ENCODE measurements around the gene LIG3.
"Not testable (repeated sequence)": the region's sequence is repeated elsewhere in the genome, so short reads cannot be mapped to it uniquely, and the experiment has no call there.

The LIG3 gene

GRCh38 chr17:34980353-34980680 lies at the start of gene LIG3:
LIG3 (plus strand) TSS chr17:34980512; CDS start chr17:34983006, 2,494 bp downstream.
- no peak for FAIRE-seq

DNA sequence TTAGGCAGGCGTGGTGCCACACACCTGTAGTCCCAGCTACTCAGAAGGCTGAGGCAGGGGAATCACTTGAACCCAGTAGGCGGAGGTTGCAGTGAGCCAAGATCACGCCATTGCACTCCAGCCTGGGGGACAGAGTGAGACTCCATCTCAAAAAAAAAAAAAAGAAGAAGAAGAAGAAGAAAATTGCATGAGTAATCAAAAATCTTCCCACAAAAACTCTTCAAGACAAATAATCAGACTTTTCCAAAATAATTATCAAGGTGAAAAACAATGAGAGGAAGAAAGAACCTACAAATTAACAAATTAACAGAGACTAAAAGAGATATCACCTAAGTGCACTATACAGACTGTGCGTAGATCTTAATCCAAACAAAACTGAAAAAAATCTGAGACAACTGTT lies 29.5 kb upstream of the LIG3 start:
- FAIRE-seq: not testable (repeated sequence)

DNA sequence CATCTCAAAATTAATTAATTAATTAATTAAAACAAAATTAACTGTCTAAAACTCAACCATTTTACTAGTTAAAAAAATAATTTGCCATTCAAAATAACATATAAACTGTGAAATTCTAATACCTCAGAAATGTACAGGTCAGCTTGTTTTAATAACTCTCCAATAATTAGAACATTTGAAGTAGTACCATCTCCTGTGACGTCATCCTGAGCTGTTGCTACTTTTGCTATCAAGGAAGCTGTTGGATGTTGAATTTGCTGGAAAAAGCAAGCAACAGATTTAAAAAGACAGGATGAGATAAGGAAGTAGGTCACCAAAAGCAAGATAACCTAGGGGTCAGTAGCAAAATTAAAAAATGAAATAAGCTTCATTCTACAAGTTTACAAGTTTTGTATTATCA lies 21.9 kb upstream of the LIG3 start:
- no peak for FAIRE-seq

DNA sequence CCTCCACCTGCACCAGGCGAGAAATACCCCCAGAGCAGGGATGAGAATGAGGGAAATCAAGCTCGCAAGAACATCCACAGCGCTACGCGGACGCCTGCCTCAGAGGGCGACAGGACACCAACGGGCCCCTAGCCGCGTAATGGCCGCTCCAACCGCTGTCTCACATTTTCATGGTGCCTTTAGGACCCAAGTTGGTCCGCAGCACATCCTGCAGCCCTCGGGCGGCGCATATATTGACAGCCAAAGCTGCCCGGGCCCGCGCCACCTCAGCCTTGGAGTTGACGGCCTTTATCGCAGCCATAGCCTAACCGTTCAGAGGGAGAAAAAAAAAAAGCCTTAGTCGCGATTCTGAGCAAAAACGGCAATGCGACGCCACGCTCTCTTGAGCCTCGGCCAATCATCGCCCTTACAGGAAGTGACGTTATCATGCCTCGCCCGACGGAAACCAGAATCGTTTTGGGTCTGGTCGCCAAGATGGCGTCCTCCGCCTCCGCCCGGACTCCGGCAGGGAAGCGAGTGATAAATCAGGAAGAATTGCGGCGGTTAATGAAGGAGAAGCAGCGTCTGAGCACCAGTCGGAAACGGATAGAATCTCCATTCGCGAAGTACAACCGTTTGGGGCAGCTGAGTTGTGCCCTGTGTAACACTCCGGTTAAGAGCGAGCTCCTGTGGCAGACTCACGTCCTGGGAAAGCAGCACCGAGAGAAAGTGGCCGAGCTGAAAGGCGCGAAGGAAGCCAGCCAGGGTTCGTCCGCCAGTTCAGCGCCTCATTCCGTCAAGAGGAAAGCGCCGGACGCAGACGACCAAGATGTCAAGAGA lies 19.0 kb upstream of the LIG3 start, which contains the start of the genes CCT6B and ZNF830:
Gene CCT6B, minus strand, starts transcription at position 368 of the 819 bp plus-strand sequence. Its CDS starts 67 bp downstream, at position 301.
Gene ZNF830, plus strand, starts transcription at position 448 of the 819 bp plus-strand sequence. Its CDS starts 27 bp downstream, at position 475.
- no peak for FAIRE-seq

- FAIRE-seq: no peak
These were observed 6.1 kb upstream of the LIG3 start for GRCh38 chr17:34974179-34974578.

GRCh38 chr17:34974794-34975785 lies 5.2 kb upstream of the LIG3 start:
- FAIRE-seq: no peak

DNA sequence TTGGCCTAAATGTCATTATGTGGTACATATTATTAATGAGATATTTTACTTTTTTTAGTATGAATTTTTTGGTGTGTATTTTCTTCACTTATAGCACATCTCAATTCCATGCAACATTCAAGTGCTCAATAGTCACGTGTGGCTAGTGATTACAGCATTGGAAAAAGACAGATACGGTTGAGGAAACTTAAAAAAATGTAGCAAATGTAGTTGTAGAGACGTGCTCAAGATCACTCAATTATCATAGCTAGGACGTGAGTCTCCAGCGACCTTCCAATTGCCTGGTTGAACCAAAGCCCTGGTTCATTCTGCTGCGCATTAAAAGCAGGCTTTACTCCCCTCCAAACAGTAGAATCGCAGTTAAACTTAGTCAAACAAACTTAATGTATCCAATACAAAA lies 1.2 kb upstream of the LIG3 start:
- FAIRE-seq: no peak

- no peak for FAIRE-seq
These were observed 511 bp upstream of the LIG3 start for GRCh38 chr17:34979650-34980352.

GRCh38 chr17:34980681-34981537 lies 597 bp downstream of the LIG3 start:
- FAIRE-seq: no peak

- FAIRE-seq: no peak
These were observed 1.4 kb downstream of the LIG3 start for GRCh38 chr17:34981538-34982241.

DNA sequence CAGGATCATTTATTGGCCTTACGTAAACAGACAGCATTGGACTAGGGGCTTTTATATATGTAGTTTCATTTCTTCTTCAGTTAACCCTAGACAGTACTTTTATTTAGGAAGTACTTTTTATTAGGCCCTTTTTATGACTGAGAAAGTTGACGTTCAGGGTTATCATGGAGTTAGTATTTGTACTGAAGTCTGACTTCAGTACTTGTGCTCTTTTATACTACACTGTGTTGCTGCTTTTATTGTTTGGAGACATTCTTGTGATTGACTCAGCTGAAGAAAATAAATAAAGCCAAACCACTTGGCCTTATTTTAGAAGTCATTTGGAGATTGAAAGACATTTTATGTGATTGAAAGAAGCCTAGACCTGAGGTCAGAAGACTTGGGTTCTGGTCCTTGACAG lies 6.9 kb downstream of the LIG3 start:
- no peak for FAIRE-seq

DNA sequence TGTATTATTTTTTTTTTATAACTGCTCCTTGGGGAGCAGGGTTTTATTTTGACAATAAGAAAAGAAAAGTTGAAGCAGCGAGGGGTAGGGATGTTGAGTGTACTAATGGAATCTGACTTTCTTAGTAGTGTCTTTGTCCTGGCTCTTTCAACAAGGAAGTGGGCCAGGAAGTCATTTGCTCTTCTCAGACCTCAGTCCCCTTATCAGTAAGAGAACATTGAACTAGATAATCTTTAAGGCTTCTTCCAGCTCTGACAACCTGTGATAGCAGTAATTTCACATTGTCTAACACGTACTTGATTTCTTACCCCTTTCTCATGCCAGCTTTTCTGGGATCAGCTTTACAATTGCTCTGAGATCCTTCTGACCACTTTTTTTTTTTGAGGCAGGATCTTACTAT lies 8.3 kb downstream of the LIG3 start:
- FAIRE-seq: no peak

DNA sequence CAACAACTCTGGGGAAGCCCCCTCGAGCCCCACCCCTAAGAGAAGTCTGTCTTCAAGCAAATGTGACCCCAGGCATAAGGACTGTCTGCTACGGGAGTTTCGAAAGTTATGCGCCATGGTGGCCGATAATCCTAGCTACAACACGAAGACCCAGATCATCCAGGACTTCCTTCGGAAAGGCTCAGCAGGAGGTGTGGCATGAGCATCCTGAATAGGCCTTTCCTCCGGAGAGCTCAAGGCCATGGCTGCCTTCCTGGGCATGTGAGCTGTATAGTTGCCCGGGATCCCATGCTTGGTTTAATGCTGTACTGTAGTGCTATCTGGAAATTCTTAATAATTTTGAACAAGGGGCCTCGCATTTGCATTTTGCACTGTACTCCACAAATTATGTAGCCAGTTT lies 9.2 kb downstream of the LIG3 start:
- FAIRE-seq: no peak

DNA sequence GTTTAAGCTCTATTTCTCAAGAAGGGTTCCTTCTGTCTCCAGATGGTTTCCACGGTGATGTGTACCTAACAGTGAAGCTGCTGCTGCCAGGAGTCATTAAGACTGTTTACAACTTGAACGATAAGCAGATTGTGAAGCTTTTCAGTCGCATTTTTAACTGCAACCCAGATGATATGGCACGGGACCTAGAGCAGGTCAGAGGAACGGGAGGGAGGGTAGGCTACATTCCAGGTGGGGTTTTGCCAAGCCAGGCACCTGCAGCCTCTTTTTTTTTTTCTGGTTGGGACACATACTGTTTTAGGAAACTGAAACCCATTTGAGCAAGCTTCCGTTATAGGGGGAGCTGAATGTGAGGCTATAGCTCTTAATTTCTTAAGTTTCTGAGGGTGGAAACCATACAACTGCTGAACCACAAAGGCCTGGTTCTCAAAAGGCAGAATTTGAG lies 10.6 kb downstream of the LIG3 start:
- FAIRE-seq: no peak

DNA sequence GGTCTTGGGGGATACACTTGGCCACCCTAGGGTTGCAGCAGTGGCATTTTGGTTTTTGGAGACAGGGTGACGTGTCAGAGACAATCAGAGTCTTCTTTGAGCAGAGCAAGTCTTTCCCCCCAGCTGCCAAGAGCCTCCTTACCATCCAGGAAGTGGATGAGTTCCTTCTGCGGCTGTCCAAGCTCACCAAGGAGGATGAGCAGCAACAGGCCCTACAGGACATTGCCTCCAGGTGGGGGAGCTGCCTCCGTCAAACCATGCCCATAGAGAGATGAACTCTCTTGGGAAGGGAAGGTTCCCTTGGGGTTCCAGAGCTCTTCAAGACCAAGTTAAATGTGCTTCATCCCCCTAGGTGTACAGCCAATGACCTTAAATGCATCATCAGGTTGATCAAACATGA lies 11.3 kb downstream of the LIG3 start:
- no peak for FAIRE-seq

DNA sequence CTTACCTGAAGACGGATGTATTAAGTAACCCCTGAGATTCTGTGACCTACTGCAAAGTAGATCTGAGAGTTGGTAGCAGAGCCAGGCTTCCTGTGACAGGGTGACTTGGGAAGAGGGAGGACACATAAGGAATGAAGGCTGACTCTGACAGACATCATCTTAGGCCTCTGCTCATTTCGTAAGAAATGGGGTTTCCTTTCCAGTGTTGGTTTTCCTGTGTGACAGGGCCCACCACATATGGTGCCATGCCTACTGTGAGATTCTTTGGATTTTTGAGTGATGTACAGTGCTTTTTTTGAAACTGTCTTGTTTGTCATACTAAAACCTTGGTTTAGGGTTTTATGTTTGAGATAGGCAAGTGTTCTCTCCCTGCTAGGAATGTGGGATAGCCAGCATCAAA lies 12.7 kb downstream of the LIG3 start:
- FAIRE-seq: no peak

DNA sequence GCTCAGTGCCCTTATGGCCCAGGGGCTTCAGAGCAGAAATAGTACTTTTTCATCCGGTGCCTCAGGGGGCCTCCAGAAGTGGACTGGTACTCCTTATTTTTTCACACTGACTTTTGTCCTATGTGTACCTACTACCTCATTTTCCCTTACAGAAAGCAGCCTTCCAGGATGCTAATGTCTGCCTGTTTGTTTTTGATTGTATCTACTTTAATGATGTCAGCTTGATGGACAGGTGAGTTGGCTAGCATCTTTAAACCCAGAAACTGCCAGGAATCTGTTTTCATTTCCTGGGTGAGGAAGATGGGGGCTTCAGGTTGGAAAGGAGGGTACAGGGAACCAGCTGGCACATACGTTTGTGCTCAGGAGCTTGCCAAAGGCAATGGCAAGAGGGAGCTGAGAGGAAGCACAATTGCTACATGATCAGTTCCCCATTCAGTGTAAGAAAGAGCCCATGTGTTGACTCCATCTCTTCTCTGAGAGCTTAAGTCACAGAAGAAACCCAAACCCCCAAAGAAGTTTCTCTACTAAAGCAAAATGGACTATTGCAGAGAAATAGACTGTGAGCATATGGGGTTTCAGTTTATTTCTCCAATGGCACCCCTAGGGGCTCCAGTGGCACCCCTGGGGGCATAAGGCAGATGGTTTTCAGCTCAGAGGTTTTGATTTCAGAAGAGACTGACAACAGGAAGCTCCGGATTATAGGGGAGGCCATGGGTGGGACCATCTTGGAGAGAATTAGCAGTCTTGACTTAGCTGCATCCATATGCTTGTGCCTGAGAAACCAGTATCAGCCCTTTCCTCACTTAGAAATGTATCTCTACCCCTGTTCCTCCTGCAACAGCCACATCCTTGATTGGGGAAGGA lies 16.3 kb downstream of the LIG3 start:
- FAIRE-seq: no peak

DNA sequence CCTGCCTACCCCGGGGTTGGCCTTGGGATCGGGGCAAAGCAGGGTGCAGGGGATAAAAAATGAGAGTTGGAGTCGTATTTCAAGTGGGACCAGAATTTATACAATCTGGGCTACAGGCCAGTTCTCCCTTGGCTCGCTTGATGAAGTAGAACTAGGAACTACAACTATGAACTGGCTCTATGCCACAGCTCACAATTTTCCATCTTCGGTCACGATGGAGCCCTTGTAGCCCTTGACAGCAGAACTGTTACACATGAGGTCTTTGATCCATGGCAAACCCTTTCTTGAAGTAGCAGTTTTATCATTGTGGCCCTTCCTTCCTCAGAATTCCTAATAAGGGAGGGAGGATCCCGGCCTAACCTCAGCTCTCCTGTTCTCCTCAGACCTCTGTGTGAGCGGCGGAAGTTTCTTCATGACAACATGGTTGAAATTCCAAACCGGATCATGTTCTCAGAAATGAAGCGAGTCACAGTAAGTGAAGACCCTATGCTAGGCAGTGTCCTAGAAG lies 17.1 kb downstream of the LIG3 start:
- no peak for FAIRE-seq

DNA sequence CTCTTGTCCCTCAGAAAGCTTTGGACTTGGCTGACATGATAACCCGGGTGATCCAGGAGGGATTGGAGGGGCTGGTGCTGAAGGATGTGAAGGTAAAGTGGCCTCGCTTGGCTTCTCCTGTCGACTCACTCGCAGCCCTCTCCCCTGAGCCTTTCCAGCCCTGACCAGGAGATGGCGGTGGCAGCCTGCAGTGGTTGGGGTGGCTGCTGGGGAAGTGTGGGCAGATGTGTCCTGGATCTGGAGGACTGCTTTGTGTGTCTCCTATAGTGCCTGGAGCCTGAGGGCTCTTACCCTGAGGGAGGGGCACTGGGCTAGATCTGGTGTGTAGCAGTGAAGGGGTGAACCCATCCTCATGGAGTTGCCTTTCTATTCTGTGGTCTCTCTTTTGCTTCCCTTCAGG lies 17.9 kb downstream of the LIG3 start:
- no peak for FAIRE-seq

DNA sequence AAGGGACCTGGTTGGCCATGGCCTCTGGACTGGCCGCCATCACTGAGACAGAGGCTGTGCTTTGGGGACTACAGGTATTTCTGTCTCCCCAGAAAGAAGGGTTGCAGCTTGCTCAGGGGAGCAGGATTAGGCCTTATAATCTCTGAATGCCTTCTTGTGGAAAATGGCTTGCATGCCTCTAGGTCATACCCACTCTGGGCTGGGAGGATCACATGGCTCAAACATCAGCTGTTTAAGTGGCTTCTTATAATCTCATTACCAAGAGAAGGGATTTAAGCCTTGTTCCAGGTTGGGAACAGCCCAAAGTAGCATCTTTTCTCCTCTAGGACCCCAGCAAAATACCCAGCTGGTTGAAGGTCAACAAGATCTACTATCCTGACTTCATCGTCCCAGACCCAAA lies 19.1 kb downstream of the LIG3 start:
- no peak for FAIRE-seq
